Measurements from ENCODE around the gene IGDCC3.
A peak's percentile ranks its signal among the peaks of the same experiment; 100 is the strongest.

Gene IGDCC3

GRCh38 chr15:65328506-65329287 lies 49.1 kb downstream of the IGDCC3 start:
- DNase-seq (ENCODE audit: low read depth in 3 of 3), result no peak

GRCh38 chr15:65327651-65328393 lies 50.0 kb downstream of the IGDCC3 start:
- DNase-seq (ENCODE audit: low read depth in 3 of 3), result no peak

- no peak for DNase-seq (ENCODE audit: low read depth in 3 of 3)
Observed at GRCh38 chr15:65326818-65327217, 51.0 kb downstream of the IGDCC3 start.

- no peak for DNase-seq (ENCODE audit: low read depth in 3 of 3)
Observed at GRCh38 chr15:65326117-65326526, 51.7 kb downstream of the IGDCC3 start.

GRCh38 chr15:65323071-65323511 lies 54.7 kb downstream of the IGDCC3 start:
- no peak for DNase-seq (ENCODE audit: low read depth in 3 of 3)

GRCh38 chr15:65318870-65319356 lies 58.9 kb downstream of the IGDCC3 start:
- peak; percentile 63 to 64 (median 63) for DNase-seq (ENCODE audit: low read depth in 3 of 3)

GRCh38 chr15:65312400-65312916 lies 65.3 kb downstream of the IGDCC3 start:
- DNase-seq (ENCODE audit: low read depth in 3 of 3), result no peak

- no peak for DNase-seq (ENCODE audit: low read depth in 3 of 3)
Observed at GRCh38 chr15:65311760-65312159, 66.0 kb downstream of the IGDCC3 start.

GRCh38 chr15:65310431-65311137 lies 67.2 kb downstream of the IGDCC3 start:
- no peak for DNase-seq (ENCODE audit: low read depth in 3 of 3)

GRCh38 chr15:65309882-65310418 lies 67.9 kb downstream of the IGDCC3 start:
- no peak for DNase-seq (ENCODE audit: low read depth in 3 of 3)

- DNase-seq (ENCODE audit: low read depth in 3 of 3), result no peak
Observed at GRCh38 chr15:65307978-65308377, 69.8 kb downstream of the IGDCC3 start.

- DNase-seq (ENCODE audit: low read depth in 3 of 3), result no peak
Observed at GRCh38 chr15:65306551-65306950, 71.3 kb downstream of the IGDCC3 start.

- no peak for DNase-seq (ENCODE audit: low read depth in 3 of 3)
Observed at GRCh38 chr15:65305776-65306175, 72.0 kb downstream of the IGDCC3 start.

- DNase-seq (ENCODE audit: low read depth in 3 of 3), result no peak
Observed at GRCh38 chr15:65305150-65305758, 72.5 kb downstream of the IGDCC3 start.

- peak; percentile 66 to 77 (median 73) for DNase-seq (ENCODE audit: low read depth in 3 of 3)
Observed at GRCh38 chr15:65304381-65305149, 73.2 kb downstream of the IGDCC3 start, which contains the start of gene RNU5B-1. Gene RNU5B-1, plus strand, starts transcription at chr15:65304677.

GRCh38 chr15:65303687-65304380 lies 74.0 kb downstream of the IGDCC3 start:
- no peak for DNase-seq (ENCODE audit: low read depth in 3 of 3)

- no peak for DNase-seq (ENCODE audit: low read depth in 3 of 3)
Observed at GRCh38 chr15:65302061-65302460, 75.7 kb downstream of the IGDCC3 start.

GRCh38 chr15:65300924-65301441 lies 76.8 kb downstream of the IGDCC3 start:
- DNase-seq (ENCODE audit: low read depth in 3 of 3), result no peak

GRCh38 chr15:65298731-65299130 lies 79.1 kb downstream of the IGDCC3 start:
- no peak for DNase-seq (ENCODE audit: low read depth in 3 of 3)

Data from stimulated activated CD4-positive, alpha-beta T cell treated with anti-CD3 and anti-CD28 coated beads, TNF-alpha, amount 100 ng/mL, for 48 hours (primary cell).